Activated naive CD8-positive, alpha-beta T cell (primary cell): ENCODE results near the gene PPOX.

Experiments
- H3K27ac Mint-ChIP-seq: one replicate; pipeline ENCODE4 v1.8.0; 2021; ENCODE audit warnings: mixed read lengths
- H3K27me3 Mint-ChIP-seq: one replicate; pipeline ENCODE4 v1.8.0; 2021; ENCODE audit warnings: mixed read lengths
- H3K36me3 Mint-ChIP-seq: one replicate; pipeline ENCODE4 v1.8.0; 2021; ENCODE audit warnings: mixed read lengths
- H3K4me1 Mint-ChIP-seq: one replicate; pipeline ENCODE4 v1.8.0; 2021; ENCODE audit warnings: low read depth, mixed read lengths
- H3K4me3 Mint-ChIP-seq: one replicate; pipeline ENCODE4 v1.8.0; 2021; ENCODE audit warnings: mild to moderate bottlenecking, mixed read lengths
- H3K9me3 Mint-ChIP-seq: one replicate; pipeline ENCODE4 v1.8.0; 2021; ENCODE audit warnings: low read depth, mixed read lengths

PPOX gene

GRCh38 chr1:161196521-161197451 is 30.6 kb downstream of the PPOX start:
- Mint-ChIP-seq H3K27ac (no peak overlapping the region), H3K27me3 (no peaks in the 10 kb centered on the region), H3K9me3 (no peaks in the 10 kb centered on the region), H3K4me1 (peaks cover 53% of the 10 kb centered on the region), H3K36me3 (no peaks in the 10 kb centered on the region), H3K4me3 (no peak overlapping the region)

DNA sequence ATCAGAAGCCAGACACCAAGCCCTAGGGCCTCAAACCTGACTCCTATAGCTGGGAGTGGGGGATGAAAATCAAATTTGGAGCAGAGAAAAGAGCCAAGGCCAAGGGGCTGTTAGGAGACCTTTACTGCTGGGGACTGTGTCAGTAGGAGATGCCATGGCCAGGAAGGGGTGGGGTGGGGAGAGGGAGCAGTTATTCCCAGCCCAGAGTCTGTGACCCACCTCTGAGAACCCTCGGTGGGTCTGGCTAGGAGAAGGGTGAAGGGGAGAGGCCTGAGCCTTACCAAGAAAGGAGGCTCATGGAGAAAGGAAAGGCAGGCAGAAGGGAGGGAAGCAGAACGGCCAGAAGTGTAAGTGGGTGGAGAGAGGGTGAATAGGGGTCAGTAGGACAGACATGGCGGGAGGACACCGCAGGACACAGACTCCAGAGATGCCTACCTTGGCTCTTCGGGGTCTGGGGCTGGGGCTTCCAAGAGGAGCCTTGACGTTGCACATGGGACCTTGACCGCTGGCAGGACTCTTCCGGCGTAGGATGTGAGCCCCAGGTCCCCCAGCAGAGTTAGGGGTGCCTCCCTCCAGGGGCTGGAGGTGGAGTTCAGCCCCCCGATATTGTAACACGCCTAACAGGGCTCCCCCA is 31.5 kb downstream of the PPOX start:
- H3K4me3 Mint-ChIP-seq: no peak overlapping the region
- H3K4me1 Mint-ChIP-seq: peaks cover 55% of the 10 kb centered on the region
- no peaks in the 10 kb centered on the region for H3K9me3 Mint-ChIP-seq
- H3K27ac Mint-ChIP-seq: no peak overlapping the region
- H3K27me3 Mint-ChIP-seq: no peaks in the 10 kb centered on the region
- no peaks in the 10 kb centered on the region for H3K36me3 Mint-ChIP-seq

GRCh38 chr1:161198194-161198896 is 32.1 kb downstream of the PPOX start:
- Mint-ChIP-seq H3K4me3 (no peak overlapping the region), H3K27ac (no peak overlapping the region), H3K36me3 (no peaks in the 10 kb centered on the region), H3K4me1 (peaks cover 55% of the 10 kb centered on the region), H3K27me3 (no peaks in the 10 kb centered on the region), H3K9me3 (no peaks in the 10 kb centered on the region)

DNA sequence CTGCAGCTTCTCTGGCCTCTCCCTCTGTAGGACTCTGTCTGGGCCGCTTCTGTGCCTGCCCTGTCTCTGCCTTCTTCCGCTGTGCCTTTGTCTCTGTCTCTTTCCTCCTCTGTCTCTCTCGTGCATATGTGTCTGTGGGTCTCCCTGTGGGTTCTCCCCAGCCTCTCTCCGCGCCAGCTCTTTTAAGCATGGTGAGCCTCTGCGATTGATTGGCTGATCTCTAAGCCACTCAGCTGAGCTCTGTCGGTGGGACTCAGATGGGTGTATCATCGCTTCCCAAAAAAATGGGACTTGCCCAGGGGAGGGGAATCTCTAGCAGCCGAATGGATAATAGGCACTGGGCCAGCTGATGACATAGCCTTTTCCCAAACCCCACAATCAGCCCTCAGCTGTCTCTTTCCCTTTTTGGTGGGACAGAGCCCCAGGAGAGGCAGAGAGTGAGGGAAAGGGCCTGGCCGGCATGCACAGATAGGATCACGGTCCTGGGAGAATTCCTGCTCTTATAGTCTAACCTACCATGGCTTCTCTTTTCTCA is 32.7 kb downstream of the PPOX start, which contains the start of gene ADAMTS4:
Gene ADAMTS4 (minus strand): TSS at position 158 of the 535 bp plus-strand sequence. CDS start 427 bp downstream, outside the sequence.
- Mint-ChIP-seq H3K27ac (peak within 1 kb of the TSS; percentile 95), H3K4me3 (peak within 1 kb of the TSS; percentile 48), H3K27me3 (no peaks in the 10 kb centered on the region), H3K9me3 (no peaks in the 10 kb centered on the region), H3K36me3 (peaks cover under 1% of the 10 kb centered on the region), H3K4me1 (peaks cover 61% of the 10 kb centered on the region)

- H3K27me3 Mint-ChIP-seq: no peaks in the 10 kb centered on the region
- H3K4me1 Mint-ChIP-seq: peaks cover 64% of the 10 kb centered on the region
- H3K4me3 Mint-ChIP-seq: peak overlapping the region; percentile 94
- peak overlapping the region; percentile 95 for H3K27ac Mint-ChIP-seq
- H3K36me3 Mint-ChIP-seq: peaks cover 6% of the 10 kb centered on the region
- no peaks in the 10 kb centered on the region for H3K9me3 Mint-ChIP-seq
Observed at GRCh38 chr1:161199506-161200139, 33.4 kb downstream of the PPOX start.

DNA sequence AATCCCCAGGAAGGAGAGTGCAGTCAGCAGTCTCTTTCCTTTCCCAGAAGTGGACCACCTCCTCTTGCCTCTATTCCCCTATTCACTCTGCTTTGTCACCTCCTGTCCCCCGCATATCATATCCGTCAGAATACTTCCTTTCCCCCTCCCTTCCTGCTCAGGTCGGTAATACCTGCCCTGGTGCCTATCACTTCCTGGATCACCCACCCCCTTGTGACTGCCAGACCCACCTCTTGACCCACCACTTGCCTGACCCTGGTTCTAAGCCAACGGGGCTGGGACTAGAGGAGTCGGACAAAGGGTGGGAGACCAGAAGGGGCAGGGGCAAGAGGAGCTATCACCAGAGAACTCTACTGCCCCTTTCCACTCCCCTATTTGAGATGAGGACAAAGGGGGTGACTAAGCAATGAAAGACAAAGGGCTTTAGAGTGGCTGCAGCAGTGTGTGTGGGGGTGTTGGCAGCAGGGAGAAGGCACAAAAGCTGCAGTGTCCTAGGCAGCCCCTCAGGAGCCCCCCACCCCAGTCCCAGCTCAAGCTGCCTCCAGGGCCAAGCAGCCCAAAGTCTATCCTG is 34.3 kb downstream of the PPOX start:
- Mint-ChIP-seq H3K27me3 (no peaks in the 10 kb centered on the region), H3K4me3 (peak overlapping the region; percentile 94), H3K4me1 (peaks cover 63% of the 10 kb centered on the region), H3K36me3 (peaks cover 9% of the 10 kb centered on the region), H3K9me3 (no peaks in the 10 kb centered on the region), H3K27ac (peak overlapping the region; percentile 95)

GRCh38 chr1:161200992-161201835 is 35.0 kb downstream of the PPOX start:
- H3K4me3 Mint-ChIP-seq: peak overlapping the region; percentile 94
- no peaks in the 10 kb centered on the region for H3K9me3 Mint-ChIP-seq
- H3K36me3 Mint-ChIP-seq: peaks cover 9% of the 10 kb centered on the region
- H3K27ac Mint-ChIP-seq: peak overlapping the region; percentile 95
- H3K27me3 Mint-ChIP-seq: no peaks in the 10 kb centered on the region
- peaks cover 66% of the 10 kb centered on the region for H3K4me1 Mint-ChIP-seq

- Mint-ChIP-seq H3K36me3 (peaks cover 9% of the 10 kb centered on the region), H3K27me3 (no peaks in the 10 kb centered on the region), H3K4me1 (peaks cover 72% of the 10 kb centered on the region), H3K4me3 (peak within 1 kb of the TSS; percentile 94), H3K27ac (peak within 1 kb of the TSS; percentile 95), H3K9me3 (no peaks in the 10 kb centered on the region)
Observed at GRCh38 chr1:161201836-161202712, 35.8 kb downstream of the PPOX start, which contains the start of gene NDUFS2. TSS of gene NDUFS2 (plus strand) at chr1:161202367. CDS start at chr1:161202386, 19 bp downstream.

DNA sequence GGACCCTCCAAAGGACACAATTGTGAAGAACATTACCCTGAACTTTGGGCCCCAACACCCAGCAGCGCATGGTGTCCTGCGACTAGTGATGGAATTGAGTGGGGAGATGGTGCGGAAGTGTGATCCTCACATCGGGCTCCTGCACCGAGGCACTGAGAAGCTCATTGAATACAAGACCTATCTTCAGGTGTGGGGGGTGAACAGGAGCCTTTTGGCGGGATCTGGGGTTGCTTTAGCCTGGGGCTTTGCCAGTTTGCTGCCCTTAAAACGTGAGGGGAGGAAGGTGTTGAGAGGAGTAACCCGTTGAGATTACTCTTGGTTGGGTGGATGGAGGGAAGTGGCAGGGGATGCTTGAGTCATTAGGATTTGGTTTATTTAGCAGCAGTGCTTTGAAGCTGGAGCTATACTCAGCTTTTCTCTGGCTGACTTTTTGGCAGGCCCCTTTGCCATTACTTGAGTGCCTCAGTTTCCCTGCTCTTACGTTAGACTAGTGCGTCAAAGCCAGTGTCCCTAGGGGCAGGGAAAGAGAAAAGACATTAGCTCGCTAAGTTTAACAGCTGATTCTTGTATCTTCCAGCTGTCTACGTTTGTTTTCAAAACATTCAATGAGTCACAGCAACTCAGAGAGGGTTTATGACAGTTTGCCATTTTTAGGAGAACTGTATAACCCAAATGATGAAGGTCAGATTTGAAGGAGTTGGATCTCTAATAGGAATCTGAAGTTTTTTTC is 40.4 kb downstream of the PPOX start:
- Mint-ChIP-seq H3K9me3 (no peaks in the 10 kb centered on the region), H3K27me3 (no peaks in the 10 kb centered on the region), H3K4me1 (peaks cover 58% of the 10 kb centered on the region), H3K36me3 (peaks cover 14% of the 10 kb centered on the region), H3K4me3 (no peak overlapping the region), H3K27ac (peak overlapping the region; percentile 80)

GRCh38 chr1:161207173-161207572 is 40.9 kb downstream of the PPOX start:
- no peak overlapping the region for H3K4me3 Mint-ChIP-seq
- H3K9me3 Mint-ChIP-seq: no peaks in the 10 kb centered on the region
- peaks cover 14% of the 10 kb centered on the region for H3K36me3 Mint-ChIP-seq
- no peak overlapping the region for H3K27ac Mint-ChIP-seq
- H3K27me3 Mint-ChIP-seq: no peaks in the 10 kb centered on the region
- peaks cover 53% of the 10 kb centered on the region for H3K4me1 Mint-ChIP-seq

GRCh38 chr1:161209790-161210409 is 43.7 kb downstream of the PPOX start:
- peaks cover 17% of the 10 kb centered on the region for H3K36me3 Mint-ChIP-seq
- H3K27ac Mint-ChIP-seq: peak overlapping the region; percentile 79
- H3K4me3 Mint-ChIP-seq: no peak overlapping the region
- no peaks in the 10 kb centered on the region for H3K9me3 Mint-ChIP-seq
- H3K4me1 Mint-ChIP-seq: peaks cover 36% of the 10 kb centered on the region
- H3K27me3 Mint-ChIP-seq: no peaks in the 10 kb centered on the region

DNA sequence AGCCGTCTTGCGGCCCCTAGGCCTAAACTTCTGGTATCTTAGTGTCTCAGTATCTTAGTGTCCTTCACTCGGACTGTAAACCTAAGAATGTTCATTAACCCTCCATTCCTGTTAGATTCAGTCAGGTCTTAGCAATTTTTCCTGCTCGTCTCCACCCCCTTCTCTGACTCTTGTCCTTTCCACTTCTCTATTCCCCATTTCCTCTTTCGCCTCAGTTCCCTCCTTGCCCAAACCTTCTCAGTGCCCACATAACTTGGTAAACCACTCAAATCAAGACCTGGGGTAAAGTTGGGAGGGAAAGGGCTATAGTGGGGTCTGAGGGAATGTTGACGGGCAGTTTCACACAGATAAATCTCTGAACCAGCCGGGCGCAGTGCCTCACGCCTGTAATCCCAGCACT is 48.1 kb downstream of the PPOX start:
- H3K4me1 Mint-ChIP-seq: peaks cover 50% of the 10 kb centered on the region
- H3K27ac Mint-ChIP-seq: peak overlapping the region; percentile 47
- no peaks in the 10 kb centered on the region for H3K9me3 Mint-ChIP-seq
- H3K27me3 Mint-ChIP-seq: no peaks in the 10 kb centered on the region
- H3K36me3 Mint-ChIP-seq: peaks cover 12% of the 10 kb centered on the region
- no peak overlapping the region for H3K4me3 Mint-ChIP-seq
